Endodermal cell (in vitro differentiated cells): ENCODE data around the gene NDUFS6. TPM values are rescaled to one million over a fixed set of nuclear protein-coding genes. Genes with fewer than 3 reads are reported as not detected.
A peak's percentile ranks its signal among the peaks of the same experiment; 100 is the strongest.

ENCODE experiments used
- DNase-seq: peaks from one replicate; pipeline ENCODE4 v3.0.0-alpha.2; 2017
- H3K27ac ChIP-seq: 2 replicates; pipeline ENCODE4 v1.5.1; 2013; ENCODE audit warnings: mild to moderate bottlenecking, low read depth, low read length, moderate library complexity
- H3K27me3 ChIP-seq: 2 replicates; pipeline ENCODE4 v1.6.1; 2013; ENCODE audit warnings: mild to moderate bottlenecking, low read length, moderate library complexity; ENCODE audit not compliant: insufficient read depth, control insufficient read depth, poor library complexity, severe bottlenecking
- H3K36me3 ChIP-seq: 2 replicates; pipeline ENCODE4 v1.7.0; 2013; ENCODE audit warnings: mild to moderate bottlenecking, low read length, moderate library complexity; ENCODE audit not compliant: control insufficient read depth, insufficient read depth
- H3K4me1 ChIP-seq: one replicate; pipeline ENCODE4 v1.7.0; 2013; ENCODE audit warnings: low read length; ENCODE audit not compliant: control insufficient read depth, insufficient read depth
- H3K4me3 ChIP-seq: 2 replicates; pipeline ENCODE4 v1.5.1; 2013; ENCODE audit warnings: mild to moderate bottlenecking, low read length, moderate library complexity
- H3K9ac ChIP-seq: 2 replicates; pipeline ENCODE4 v1.6.1; 2013; ENCODE audit warnings: mild to moderate bottlenecking, low read length, moderate library complexity; ENCODE audit not compliant: poor library complexity, severe bottlenecking; ENCODE audit errors: extremely low read depth
- H3K9me3 ChIP-seq: 2 replicates; pipeline ENCODE4 v1.6.1; 2013; ENCODE audit warnings: mild to moderate bottlenecking, low read length, moderate library complexity; ENCODE audit not compliant: control insufficient read depth
- H3K27ac Mint-ChIP-seq: 2 replicates; pipeline ENCODE4 v1.8.0; 2020; ENCODE audit warnings: mixed read lengths
- H3K27me3 Mint-ChIP-seq: 2 replicates; pipeline ENCODE4 v1.8.0; 2021; ENCODE audit warnings: mild to moderate bottlenecking, mixed read lengths; ENCODE audit not compliant: insufficient read depth
- H3K36me3 Mint-ChIP-seq: 2 replicates; pipeline ENCODE4 v1.8.0; 2020; ENCODE audit warnings: low read depth, mixed read lengths
- H3K4me1 Mint-ChIP-seq: 2 replicates; pipeline ENCODE4 v1.8.0; 2020; ENCODE audit warnings: mixed read lengths
- H3K4me3 Mint-ChIP-seq: 2 replicates; pipeline ENCODE4 v1.8.0; 2020; ENCODE audit warnings: mild to moderate bottlenecking, moderate library complexity, mixed read lengths
- H3K9me3 Mint-ChIP-seq: 2 replicates; pipeline ENCODE4 v1.8.0; 2020; ENCODE audit warnings: mild to moderate bottlenecking, mixed read lengths
- CTCF ChIP-seq: fragments of 200-600 bp; sonication (generic); conservative IDR thresholded peaks from 2 replicates; pipeline ENCODE4 v1.5.0; 2021; ENCODE audit warnings: antibody characterized with exemption, mild to moderate bottlenecking
- WGBS, 2 experiments: methylation state at CpG; one replicate each; pipeline versions ENCODE4 v1.1.5 to v1.1.7; 2013; ENCODE audit warnings: missing lambda C conversion rate in 2 of 2, mixed read lengths in 1 of 2; ENCODE audit not compliant: insufficient coverage in 1 of 2, insufficient read length in 1 of 2; 5-methylcytosine and 5-hydroxymethylcytosine counted together
- total RNA-seq, 2 donors: library from RNA; stranded (reverse); fragmentation: NEBNext Ultra II Directional in 1 of 2; extraction: Animal tissue kit (Norgen Biotek cat#: 25700) in 1 of 2; gene quantifications; 2 replicates in 1 of 2; 3 replicates in 1 of 2; pipeline ENCODE4 v1.2.1, GENCODE V29; 2021

NDUFS6 gene
- total RNA-seq, 2 donors from 2014 or later: 47.9 to 65.2 TPM

GRCh38 chr5:1781107-1781506 is 20.1 kb upstream of the NDUFS6 start:
- 89 to 93% methylated on average over 5 to 6 of the region's 6 CpGs for WGBS, 2 experiments
- peaks cover under 1% of the 10 kb centered on the region for H3K9me3 Mint-ChIP-seq

GRCh38 chr5:1781726-1782384 is 19.4 kb upstream of the NDUFS6 start:
- no peaks in the 10 kb centered on the region for H3K4me1 Mint-ChIP-seq
- Histone ChIP-seq H3K4me1 (no peaks in the 10 kb centered on the region), H3K27me3 (no peaks in the 10 kb centered on the region), H3K9me3 (no peaks in the 10 kb centered on the region), H3K36me3 (no peaks in the 10 kb centered on the region), H3K4me3 (no peak overlapping the region), H3K27ac (no peak overlapping the region), H3K9ac (no peak overlapping the region)
- H3K27ac Mint-ChIP-seq: no peak overlapping the region
- H3K4me3 Mint-ChIP-seq: no peak overlapping the region
- no peaks in the 10 kb centered on the region for H3K36me3 Mint-ChIP-seq
- H3K9me3 Mint-ChIP-seq: no peaks in the 10 kb centered on the region
- peak; percentile 18 for DNase-seq
- no peak for TF ChIP-seq CTCF
- 89 to 92% methylated on average over 3 to 9 of the region's 9 CpGs for WGBS, 2 experiments
- H3K27me3 Mint-ChIP-seq: peaks cover 1% of the 10 kb centered on the region

More at GRCh38 chr5:1781107-1781506, 20.1 kb upstream of the NDUFS6 start:
- Mint-ChIP-seq H3K27ac (no peak overlapping the region), H3K4me3 (no peak overlapping the region), H3K27me3 (peaks cover 1% of the 10 kb centered on the region), H3K36me3 (no peaks in the 10 kb centered on the region), H3K4me1 (no peaks in the 10 kb centered on the region)
- no peak for DNase-seq
- no peak overlapping the region for H3K9ac ChIP-seq
- H3K9me3 ChIP-seq: no peaks in the 10 kb centered on the region
- H3K4me3 ChIP-seq: no peak overlapping the region
- no peak overlapping the region for H3K27ac ChIP-seq
- TF ChIP-seq CTCF: no peak
- H3K36me3 ChIP-seq: no peaks in the 10 kb centered on the region
- H3K4me1 ChIP-seq: no peaks in the 10 kb centered on the region
- no peaks in the 10 kb centered on the region for H3K27me3 ChIP-seq

- no peaks in the 10 kb centered on the region for H3K36me3 Mint-ChIP-seq
- no peaks in the 10 kb centered on the region for H3K27me3 ChIP-seq
- no peak overlapping the region for H3K9ac ChIP-seq
- H3K4me3 Mint-ChIP-seq: no peak overlapping the region
- no peak overlapping the region for H3K4me3 ChIP-seq
- H3K9me3 ChIP-seq: no peaks in the 10 kb centered on the region
- no peaks in the 10 kb centered on the region for H3K9me3 Mint-ChIP-seq
- H3K27ac Mint-ChIP-seq: no peak overlapping the region
- 88 to 91% methylated on average over 13 to 14 of the region's 14 CpGs for WGBS, 2 experiments
- no peak overlapping the region for H3K27ac ChIP-seq
- DNase-seq: peak; percentile 26
- H3K4me1 Mint-ChIP-seq: no peaks in the 10 kb centered on the region
- H3K36me3 ChIP-seq: no peaks in the 10 kb centered on the region
- no peaks in the 10 kb centered on the region for H3K27me3 Mint-ChIP-seq
- no peaks in the 10 kb centered on the region for H3K4me1 ChIP-seq
- TF ChIP-seq CTCF: no peak
Observed at GRCh38 chr5:1782385-1783215, 18.6 kb upstream of the NDUFS6 start.
